HG03342 (cell line): ENCODE measurements around the gene CKM.
"Not testable (repeated sequence)": the region's sequence is repeated elsewhere in the genome, so short reads cannot be mapped to it uniquely, and the experiment has no call there.

Experiments used
- ATAC-seq: cut with Tn5 transposase; IDR thresholded peaks from one replicate; pipeline ENCODE4 v1.9.1; 2021; ENCODE audit warnings: mild to moderate bottlenecking, moderate library complexity; ENCODE audit not compliant: unreplicated experiment

Gene CKM

DNA sequence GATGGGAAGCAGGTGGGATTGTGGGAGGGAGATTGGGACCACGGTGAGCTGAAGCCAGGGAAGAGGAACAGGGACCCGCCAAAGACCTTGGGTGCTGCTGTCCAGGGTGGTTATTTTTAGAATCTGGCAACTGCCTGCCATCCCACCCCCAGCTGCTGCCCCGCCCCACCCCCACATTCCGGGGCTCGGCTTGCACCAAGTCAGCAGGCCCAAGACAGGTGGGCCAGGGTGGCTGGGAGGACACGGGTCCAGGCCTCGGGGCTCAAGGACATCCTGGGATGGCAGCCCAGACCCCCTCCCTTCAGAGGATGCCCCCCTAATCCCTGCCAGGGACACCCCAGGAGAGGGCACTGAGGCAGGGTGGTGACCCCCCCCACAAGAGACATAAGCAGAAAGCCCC is 827 bp downstream of the CKM start:
- ATAC-seq = no peak

DNA sequence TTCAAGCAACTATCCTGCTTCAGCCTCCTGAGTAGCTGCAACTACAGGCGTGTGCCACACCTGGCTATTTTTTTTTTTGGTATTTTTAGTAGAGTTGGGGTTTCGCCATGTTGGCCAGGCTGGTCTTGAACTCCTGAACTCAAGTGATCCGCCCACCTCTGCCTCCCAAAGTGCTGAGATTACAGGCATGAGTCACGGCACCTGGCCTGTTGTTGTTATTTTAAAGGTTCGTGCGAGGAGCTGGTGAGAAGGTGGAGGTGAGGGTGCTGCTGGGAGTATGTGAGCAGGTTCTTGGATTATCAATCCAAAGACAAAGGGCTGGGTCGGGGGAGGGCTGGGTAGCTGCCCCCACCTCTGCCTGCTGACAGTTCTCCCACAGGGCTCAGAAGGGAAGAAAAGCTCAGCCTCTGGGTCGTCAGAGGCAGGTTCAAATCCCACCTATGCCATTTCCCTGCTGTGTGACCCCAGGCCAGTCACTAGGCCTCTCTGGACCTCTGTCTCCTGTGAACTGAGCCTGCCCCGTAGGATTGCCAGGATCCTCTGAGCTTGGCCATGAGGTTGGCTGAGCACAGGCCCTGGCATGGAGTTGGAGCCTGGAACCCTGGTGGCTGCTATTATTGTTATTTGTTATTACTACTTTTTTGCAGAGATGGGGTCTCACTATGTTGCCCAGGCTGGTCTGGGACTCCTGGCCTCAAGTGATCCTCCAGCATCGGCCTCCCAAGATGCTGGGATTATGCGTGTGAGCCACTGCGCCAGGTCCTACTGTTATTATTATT is 1.5 kb downstream of the CKM start:
- ATAC-seq = no peak

DNA sequence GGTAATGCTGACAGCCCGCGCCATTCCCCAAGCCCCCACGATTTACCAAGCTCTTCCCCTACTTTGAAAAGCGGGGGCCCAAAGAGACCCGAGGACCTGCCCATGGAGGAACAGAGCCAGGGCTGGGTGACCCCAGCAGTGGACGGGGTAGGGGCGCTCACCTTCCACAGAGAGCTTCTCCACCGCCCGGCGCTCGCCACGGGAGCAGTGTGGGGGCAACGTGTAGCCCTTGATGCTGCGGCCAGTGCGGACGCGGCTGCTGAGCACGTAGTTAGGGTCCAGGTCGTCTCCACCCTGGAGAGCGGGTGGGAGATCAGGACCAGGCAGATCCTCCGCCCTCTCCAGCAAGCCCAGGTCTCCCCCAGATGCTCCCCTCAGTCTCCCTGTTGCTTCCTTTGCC is 7.4 kb downstream of the CKM start:
- ATAC-seq = no peak

DNA sequence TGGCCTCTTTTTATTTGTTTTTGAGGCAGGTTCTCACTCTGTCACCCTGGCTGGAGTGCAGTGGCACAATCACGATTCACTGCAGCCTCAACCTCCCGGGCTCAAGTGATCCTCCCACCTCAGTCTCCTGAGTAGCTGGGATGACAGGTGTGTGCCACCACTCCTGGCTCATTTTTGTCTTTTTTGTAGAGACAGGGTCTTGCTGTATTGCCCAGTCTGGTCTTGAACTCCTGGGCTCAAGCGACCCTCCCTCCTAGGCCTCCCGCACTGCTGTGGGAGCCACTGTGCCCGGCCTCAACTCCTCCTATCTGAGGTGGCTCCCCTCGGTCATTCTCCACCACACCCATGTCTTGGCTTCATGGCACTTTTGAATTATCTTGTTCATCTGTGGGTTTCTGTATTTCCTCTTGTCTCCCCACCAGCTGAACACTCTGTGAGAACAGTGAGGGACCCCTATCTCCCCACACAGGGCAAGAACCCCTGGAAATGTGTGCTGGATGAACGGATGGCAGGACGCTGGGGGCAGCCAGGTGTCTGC is 7.9 kb downstream of the CKM start:
- ATAC-seq = no peak

DNA sequence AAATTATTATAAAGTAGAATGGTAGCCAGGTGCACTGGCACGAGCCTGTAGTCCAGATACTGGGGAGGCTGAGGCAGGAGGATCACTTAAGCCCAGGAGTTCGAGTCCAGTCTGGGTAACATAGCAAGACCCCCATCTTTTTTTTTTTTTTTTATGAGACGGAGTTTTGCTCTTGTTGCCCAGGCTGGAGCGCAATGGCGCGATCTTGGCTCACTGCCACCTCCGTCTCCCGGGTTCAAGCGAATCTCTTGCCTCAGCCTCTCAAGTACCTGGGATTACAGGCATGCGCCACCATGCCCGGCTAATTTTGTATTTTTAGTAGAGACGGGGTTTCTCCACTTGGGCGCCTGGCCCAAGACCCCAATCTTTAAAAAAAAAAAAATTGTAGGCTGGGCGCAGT is 10.4 kb downstream of the CKM start:
- ATAC-seq = not testable (repeated sequence)

DNA sequence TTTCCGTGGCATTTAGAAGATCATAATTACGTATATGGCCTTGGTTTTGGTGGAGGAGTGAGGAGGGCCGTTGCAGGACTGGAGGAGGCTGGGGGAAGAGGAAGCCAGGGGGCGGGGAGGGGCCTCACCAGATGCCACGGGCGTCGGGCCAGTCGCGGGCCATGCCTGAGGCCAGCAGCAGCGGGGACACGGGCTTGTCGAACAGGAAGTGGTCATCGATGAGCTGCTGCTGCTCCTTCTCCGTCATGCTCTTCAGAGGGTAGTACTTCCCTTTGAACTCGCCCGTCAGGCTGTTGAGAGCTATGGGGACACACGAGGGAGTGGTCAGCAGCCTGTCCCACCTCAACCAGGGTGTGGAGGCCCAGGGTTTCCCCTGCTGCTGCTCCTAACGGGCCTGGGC is 11.1 kb downstream of the CKM start:
- ATAC-seq = no peak

DNA sequence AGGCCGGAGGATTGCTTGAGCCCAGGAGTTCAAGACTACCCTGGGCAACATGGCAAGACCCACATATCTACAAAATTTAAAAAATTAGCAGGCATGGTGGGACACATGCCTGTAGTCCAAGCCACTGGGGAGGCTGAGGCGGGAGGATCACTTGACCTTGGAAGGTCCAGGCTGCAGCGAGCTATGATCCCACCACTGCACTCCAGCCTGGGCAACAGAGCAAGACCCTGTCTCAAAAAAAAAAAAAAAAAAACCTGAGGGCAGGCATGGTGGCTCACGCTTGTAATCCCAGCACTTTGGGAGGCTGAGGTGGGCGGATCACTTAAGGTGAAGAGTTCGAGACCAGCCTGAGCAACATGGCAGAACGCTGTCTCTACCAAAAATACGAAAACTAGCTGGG is 13.4 kb downstream of the CKM start:
- not testable (repeated sequence) for ATAC-seq

DNA sequence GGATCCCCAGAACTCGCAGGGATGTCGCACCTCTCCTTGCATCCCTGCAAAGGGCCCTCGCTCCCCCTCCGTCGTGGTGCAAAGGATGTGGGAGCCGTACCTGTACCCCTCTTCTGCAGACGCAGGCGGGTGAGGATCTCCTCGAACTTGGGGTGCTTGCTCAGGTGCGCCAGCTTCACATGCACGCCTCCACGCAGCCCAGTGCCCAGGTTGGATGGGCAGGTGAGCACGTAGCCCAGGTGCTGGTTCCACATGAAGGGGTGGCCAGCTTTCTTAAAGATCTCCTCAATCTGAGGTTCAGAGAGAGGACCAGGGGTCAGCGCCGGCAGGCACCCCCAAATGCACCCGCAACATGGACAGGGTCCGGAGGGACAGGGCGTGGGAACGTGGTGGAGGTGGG is 15.3 kb downstream of the CKM start:
- ATAC-seq = no peak

DNA sequence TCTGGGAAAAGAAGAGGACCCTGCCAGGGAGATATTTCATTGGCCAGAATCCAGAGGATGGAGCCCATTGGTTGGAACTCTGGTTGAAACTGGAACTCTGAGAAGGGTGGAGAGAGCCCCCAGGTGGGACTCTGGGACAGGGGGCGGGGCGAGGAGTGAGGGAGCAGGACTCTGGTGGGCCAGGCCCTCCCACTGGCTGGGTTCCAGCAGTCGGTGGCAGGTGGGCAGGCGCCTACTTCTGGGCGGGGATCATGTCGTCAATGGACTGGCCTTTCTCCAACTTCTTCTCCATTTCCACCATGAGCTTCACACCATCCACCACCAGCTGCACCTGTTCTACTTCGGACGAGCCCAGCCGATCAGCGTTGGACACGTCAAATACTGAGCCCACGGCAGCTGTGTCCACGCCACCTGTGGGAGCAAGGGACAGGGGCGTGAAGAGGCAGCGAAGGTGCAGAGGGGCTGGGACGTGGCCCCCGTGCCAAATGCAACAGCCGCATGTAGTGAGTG is 16.1 kb downstream of the CKM start:
- ATAC-seq = no peak

DNA sequence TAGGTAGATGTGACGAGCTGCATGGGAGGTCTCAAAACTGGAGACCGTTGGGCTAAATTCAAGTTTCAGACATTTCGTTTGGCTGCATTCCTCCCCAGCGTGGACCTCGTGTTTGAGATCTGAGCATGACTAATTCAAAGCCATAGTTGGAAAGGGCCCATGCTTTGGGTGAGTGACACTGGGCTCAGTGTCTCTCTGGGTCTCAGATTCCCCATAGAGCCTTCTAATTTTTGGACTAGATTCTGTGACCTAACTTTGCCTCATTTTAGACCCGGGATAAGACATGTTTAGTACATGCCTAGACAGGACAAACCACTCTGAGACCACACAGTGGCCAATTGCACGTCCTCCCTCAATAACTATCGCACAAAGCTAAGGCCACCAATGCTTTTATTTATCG is 16.6 kb downstream of the CKM start:
- no peak for ATAC-seq

DNA sequence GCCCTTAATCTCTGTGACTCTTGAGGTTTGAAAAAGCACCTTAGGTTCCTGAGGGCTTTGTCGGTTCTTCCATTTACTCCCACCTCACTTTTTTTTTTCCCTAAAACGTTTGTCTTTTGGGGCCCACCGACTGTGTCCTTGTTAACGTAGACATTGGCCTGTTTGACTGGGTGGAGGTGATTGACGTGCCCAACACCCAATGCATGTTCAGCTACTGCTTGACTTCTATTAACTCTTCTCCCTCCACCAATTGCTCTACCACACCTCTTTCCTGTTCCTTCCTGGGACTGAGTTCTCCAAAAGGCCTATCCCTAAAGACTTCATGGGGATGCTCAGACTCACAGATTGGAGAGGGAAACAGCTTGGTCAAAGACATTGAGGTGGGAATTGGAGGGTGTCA is 17.3 kb downstream of the CKM start:
- ATAC-seq = no peak

DNA sequence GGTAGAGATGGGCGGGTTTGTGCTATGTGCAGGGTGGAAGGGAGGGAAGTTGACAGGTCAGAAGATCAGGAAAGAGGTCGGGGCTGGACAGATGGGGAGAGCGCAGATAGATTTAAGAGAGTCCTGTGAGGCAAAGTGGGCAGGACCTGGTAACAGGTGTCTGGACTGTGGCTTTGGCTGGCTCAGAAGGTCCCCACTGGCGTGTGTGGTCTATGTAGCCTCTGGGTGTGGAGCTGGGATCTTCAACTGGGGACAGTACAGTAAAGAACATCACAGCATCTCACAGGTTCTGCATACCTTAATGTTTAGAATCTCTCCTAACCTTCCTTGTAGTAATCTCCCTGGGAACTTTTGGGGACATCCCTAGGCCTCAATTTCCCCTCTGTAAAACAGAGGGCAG is 17.7 kb downstream of the CKM start:
- ATAC-seq = no peak

DNA sequence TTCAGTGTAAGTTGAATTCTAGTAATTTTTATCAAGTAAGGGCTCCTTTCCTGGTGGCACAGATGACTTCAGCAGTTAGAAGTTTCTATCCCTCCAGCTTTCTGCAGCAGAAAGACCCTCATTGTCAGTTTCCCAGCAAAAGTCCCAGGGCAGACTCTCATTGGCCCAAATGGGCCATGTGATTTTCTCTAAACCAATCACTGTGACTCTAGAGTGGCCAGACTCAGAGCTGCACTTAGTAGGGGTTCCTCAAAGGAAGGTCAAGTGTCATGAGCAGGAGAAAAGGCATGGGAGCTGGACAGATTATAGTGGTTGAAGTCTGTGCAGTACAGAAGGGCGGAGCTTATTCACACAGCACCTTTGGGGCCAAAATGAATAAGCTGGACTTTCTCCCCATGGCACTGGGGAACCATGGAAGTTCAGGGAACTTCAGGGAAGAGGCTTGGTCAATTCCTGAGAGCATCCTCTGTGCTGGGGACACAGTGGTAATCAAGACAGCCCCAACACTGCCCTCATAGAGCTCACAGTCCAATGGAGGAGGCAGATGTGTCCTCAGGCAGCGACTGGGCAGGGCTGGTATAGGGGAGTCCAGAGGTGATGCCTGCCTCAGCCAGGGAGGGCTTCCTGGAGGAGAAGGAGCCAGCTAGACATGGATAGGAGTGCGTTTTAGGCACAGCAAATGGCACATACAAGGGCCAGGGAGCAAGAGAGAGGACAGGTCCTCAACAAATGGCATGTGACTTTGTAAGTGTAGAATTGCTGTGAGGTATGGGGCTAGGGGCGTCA is 18.3 kb downstream of the CKM start:
- ATAC-seq = no peak

DNA sequence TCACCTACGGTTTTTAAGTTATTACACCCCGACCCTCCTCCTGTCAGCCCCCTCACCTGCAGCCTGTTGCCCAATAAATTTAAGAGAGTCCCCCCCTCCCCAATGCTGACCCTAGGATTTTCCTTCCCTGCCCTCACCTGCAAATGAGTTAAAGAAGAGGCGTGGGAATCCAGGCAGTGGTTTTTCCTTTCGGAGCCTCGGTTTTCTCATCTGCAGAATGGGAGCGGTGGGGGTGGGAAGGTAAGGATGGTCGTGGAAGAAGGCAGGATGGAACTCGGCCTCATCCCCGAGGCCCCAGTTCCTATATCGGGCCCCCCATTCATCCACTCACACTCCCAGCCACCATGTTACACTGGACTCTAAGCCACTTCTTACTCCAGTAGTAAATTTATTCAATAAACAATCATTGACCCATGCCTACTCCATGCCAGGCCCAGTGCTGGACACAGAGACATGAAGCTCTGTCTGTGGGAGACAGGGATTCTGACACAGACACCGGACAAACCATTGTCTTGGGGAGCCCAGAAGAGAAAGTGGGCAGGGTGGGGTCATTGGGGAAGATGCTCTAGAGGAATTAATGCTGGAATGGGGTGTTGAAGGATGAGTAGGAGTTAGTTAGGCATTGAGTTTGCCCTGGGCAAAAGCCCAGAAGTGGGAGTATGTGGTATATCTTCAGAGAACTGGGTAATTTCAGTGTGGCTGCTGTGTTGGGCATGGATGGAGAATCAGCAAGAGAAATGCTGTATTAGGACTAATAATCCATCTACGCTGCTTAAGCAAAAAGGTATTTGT is 19.2 kb downstream of the CKM start:
- no peak for ATAC-seq

DNA sequence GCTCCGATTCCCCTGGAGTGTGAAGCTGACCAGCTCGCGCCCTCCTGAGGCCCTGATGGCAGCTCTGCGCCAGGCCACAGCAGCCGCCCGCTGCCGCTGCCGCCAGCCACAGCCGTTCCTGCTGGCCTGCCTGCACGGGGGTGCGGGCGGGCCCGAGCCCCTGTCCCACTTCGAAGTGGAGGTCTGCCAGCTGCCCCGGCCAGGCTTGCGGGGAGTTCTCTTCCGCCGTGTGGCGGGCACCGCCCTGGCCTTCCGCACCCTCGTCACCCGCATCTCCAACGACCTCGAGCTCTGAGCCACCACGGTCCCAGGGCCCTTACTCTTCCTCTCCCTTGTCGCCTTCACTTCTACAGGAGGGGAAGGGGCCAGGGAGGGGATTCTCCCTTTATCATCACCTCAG is 20.3 kb downstream of the CKM start:
- no peak for ATAC-seq

DNA sequence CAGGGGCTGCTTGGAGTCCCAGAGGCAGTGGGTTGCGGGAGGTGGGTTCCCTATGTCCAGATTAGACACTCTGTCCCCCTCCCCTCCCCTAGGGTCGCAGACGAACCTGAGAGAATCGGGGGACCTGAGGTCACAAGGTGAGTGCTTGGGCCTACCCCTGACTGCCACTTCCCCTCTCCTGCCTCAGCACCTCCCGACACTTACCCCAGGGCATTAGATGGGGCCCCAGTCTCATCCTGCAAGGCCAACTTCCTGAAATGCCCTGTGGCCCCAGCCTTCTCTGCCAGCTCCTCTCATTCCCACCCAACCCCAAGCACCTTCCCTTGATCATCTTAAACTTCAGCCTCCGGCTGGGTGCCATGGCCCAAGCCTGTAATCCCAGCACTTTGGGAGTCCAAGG is 23.0 kb downstream of the CKM start:
- ATAC-seq = no peak

DNA sequence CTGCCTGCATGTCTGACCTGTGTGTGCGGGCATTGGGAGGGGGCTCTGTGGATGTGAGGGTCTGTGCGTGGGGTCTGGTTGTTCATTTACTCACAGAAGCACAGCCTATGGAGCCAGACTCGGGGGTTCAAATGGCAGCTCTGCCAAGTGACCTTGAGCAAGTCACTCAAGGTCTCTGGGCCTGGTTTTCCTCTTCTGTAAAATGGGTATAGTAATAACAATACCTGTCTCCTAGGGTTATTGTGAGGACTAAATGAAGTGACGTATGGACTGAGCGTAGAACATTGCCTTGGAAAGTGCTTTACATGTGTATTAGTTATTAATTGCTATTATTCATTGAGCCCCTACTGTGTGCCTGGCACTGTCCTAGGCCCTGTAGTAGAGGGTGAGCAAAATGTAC is 24.4 kb downstream of the CKM start:
- no peak for ATAC-seq

DNA sequence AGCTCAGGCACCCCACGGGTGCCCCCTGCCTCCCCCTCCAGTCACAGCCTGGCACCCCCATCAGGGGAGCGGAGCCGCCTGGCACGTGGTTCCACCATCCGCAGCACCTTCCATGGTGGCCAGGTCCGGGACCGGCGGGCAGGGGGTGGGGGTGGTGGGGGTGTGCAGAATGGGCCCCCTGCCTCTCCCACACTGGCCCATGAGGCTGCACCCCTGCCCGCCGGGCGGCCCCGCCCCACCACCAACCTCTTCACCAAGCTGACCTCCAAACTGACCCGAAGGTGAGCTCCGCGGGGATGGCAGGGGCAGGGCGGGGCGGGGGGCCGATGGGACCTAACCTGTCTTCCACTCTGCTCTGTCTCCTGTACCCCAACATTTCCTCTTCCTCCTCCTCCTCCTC is 25.0 kb downstream of the CKM start:
- ATAC-seq = no peak

DNA sequence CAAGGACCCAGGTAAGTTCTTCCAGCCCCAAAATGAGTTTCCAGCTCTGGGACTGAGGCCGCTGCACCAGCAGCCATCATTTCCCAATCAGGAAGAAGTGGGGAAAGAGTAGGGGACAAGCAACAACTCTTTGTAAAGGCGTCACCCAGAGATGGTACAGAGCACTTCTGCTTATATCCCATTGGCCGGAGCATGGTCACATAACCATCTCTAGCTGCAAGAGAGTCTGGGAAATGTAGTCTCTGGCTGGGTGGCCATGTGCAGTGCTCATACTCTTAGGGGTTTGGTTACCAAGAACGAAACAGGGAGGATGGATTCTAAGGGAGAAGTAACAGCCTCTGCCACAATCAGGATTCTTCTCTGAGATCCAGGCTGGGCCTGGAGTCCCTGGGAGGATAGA is 26.3 kb downstream of the CKM start:
- ATAC-seq = no peak

DNA sequence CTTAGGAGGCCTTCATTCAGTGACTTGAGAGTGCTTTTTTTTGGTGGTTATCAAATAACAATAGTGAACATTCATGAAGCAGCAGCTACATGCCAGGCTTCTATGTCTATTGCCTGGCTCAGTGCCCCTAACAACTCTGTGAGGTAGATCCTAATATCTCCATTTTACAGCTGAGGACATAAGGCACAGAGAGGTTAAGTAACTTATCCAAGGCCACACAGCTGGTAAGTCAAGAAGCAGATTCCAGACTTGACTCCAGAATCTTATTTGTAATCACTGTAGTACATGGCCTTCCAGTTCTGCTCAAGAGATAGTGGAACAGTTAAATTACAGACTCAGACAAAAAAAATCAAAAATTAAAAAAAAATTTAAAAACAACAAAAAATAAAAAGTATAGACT is 26.8 kb downstream of the CKM start:
- ATAC-seq = no peak

DNA sequence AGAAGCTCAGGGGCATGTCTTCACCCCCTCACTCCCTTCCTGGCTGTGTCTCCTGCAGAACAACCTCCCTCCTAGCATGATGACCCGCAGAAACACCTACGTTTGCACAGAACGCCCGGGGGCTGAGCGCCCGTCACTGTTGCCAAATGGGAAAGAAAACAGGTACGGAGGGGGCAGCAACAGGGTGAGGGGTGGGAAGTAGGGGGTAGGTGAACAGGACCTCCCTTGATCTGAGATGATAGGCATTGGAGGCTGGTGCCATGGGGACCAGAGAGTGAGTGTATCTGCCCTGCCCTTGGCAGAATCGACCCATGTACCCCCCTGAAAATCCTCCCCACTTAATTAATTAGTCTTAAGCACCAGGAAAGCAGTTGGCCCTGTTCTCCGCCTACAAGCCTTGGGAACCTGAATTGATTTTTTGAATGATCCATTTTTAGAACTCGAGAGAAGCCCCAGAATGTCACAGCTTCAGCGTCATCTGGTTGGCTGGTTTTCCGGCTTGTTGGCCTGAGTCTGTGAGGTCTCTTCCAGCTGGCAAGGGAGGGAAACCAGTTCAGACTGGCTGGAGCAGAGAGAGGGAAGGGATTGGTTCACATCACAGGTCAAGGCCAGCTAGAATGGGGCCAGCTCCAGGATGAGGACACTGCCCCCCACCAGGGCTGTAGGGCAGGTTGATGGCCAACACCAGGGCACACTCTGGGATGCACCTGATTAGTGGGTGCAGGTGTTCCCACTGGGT is 28.2 kb downstream of the CKM start:
- no peak for ATAC-seq
